K562 (cell line): Measurements from ENCODE around the gene SLC9A7. TPM values are rescaled to one million over a fixed set of nuclear protein-coding genes. Genes with fewer than 3 reads are reported as not detected.

ENCODE experiments used
- ATAC-seq: fragments of 200-7000 bp; cut with Tn5 transposase; 3 replicates; pipeline ENCODE4 v1.9.1; 2020; ENCODE audit warnings: moderate library complexity
- BruUV-seq: library from RNA; stranded (reverse); fragments of 400-500 nt; replicated peaks from 2 replicates; lab custom pipeline; 2021; lab: Mats Ljungman, UMichigan
- CTCF ChIA-PET: fragments of 300-600 bp; formaldehyde crosslinking; extraction: SDS; loops from one replicate; lab custom pipeline; 2021; ENCODE audit warnings: low intra/inter-chr PET ratio; lab: Yijun Ruan, JAX
- POLR2A ChIA-PET: fragments of 300-600, 350-650 bp; sonication (Branson Sonifier 250); formaldehyde crosslinking; extraction: SDS; loops from one replicate; lab custom pipeline; 2021; ENCODE audit warnings: antibody characterized with exemption, inconsistent platforms; lab: Yijun Ruan, JAX
- DNase-seq, 4 experiments: peaks; one replicate each; pipeline versions ENCODE4 v3.0.0 to v3.0.0-alpha.2; 2011 to 2018; ENCODE audit warnings: low spot score in 3 of 4, mixed read lengths in 3 of 4; ENCODE audit errors: extremely low read depth in 1 of 4
- FAIRE-seq: peaks from 2 replicates; lab custom pipeline; 2011; peaks lifted over from hg19 to GRCh38; lab: Jason Lieb, UNC
- H2AFZ ChIP-seq: 2 replicates; pipeline ENCODE4 v1.6.0; 2011; ENCODE audit warnings: low read depth, low read length, control low read depth, inconsistent platforms
- H3K27ac ChIP-seq: fragments of 200-600 bp; 3 replicates; pipeline ENCODE4 v1.8.0; 2011; ENCODE audit warnings: low read depth, mild to moderate bottlenecking, control low read depth, inconsistent platforms, low read length, moderate library complexity, mixed read lengths; ENCODE audit errors: extremely low read depth
- H3K27me3 ChIP-seq, 2 experiments: fragments of 300-600 bp in 1 of 2; 2 replicates in 1 of 2; 3 replicates in 1 of 2; pipeline versions ENCODE4 v1.6.0 to v1.8.0; 2011; ENCODE audit warnings: inconsistent platforms in 2 of 2, low read length in 2 of 2, mild to moderate bottlenecking in 1 of 2, mixed read lengths in 1 of 2, moderate library complexity in 1 of 2; ENCODE audit not compliant: control insufficient read depth in 2 of 2, insufficient read depth in 2 of 2
- H3K36me3 ChIP-seq: fragments of 300-600 bp; 3 replicates; pipeline ENCODE4 v1.8.0; 2011; ENCODE audit warnings: mild to moderate bottlenecking, low read length, inconsistent platforms; ENCODE audit not compliant: control insufficient read depth, insufficient read depth
- H3K4me1 ChIP-seq, 2 experiments: fragments of 200-600 bp in 1 of 2; replicated peaks in 1 of 2; 2 replicates in 1 of 2; 3 replicates in 1 of 2; pipeline versions ENCODE4 v1.5.1 to v1.8.0; 2011; ENCODE audit warnings: inconsistent platforms in 2 of 2, low read length in 2 of 2, mild to moderate bottlenecking in 1 of 2, mixed read lengths in 1 of 2, moderate library complexity in 1 of 2; ENCODE audit not compliant: control insufficient read depth in 2 of 2, insufficient read depth in 2 of 2
- H3K4me2 ChIP-seq: 2 replicates; pipeline ENCODE4 v1.6.1; 2011; ENCODE audit warnings: low read length, control low read depth, inconsistent platforms, mixed read lengths; ENCODE audit not compliant: insufficient read depth
- H3K4me3 ChIP-seq: fragments of 200-600 bp; sonication (generic), shearing (Covaris generic); 2 replicates; pipeline ENCODE4 v1.5.1; 2016; ENCODE audit warnings: control low read depth, inconsistent platforms
- H3K79me2 ChIP-seq: fragments of 200-600 bp; 3 replicates; pipeline ENCODE4 v1.8.0; 2011; ENCODE audit warnings: low read length, inconsistent platforms; ENCODE audit not compliant: control insufficient read depth, insufficient read depth
- H3K9ac ChIP-seq, 2 experiments: 2 replicates each; pipeline versions ENCODE4 v1.6.0 to v1.6.1; 2011; ENCODE audit warnings: low read depth in 2 of 2, low read length in 2 of 2, control low read depth in 1 of 2, inconsistent platforms in 1 of 2, mild to moderate bottlenecking in 1 of 2, mixed read lengths in 1 of 2; ENCODE audit not compliant: insufficient read depth in 1 of 2
- H3K9me1 ChIP-seq: one replicate; pipeline ENCODE4 v1.6.0; 2011; ENCODE audit warnings: inconsistent platforms, mild to moderate bottlenecking, low read length, moderate library complexity; ENCODE audit not compliant: control insufficient read depth, insufficient read depth
- H3K9me3 ChIP-seq: replicated peaks from 2 replicates; pipeline ENCODE4 v1.5.1; 2011; ENCODE audit warnings: low read depth, low read length, inconsistent platforms; ENCODE audit not compliant: control insufficient read depth, insufficient read depth
- H4K20me1 ChIP-seq: replicated peaks from 2 replicates; pipeline ENCODE4 v1.6.1; 2011; ENCODE audit warnings: low read length, inconsistent platforms, mixed read lengths; ENCODE audit not compliant: control insufficient read depth, insufficient read depth
- CEBPB ChIP-seq: fragments of 450-650 bp; IDR thresholded peaks from 2 replicates; pipeline ENCODE4 v1.6.1; 2016; ENCODE audit warnings: missing genetic modification characterization, missing compliant biosample characterization
- CHD1 ChIP-seq: fragments of 200-600 bp; sonication (generic); IDR thresholded peaks from one replicate; pipeline ENCODE4 v1.6.1; 2012; ENCODE audit warnings: mild to moderate bottlenecking, moderate library complexity, low read length, inconsistent platforms
- FOSL1 ChIP-seq: fragments of 200-800 bp; sonication (Bioruptor generic); conservative IDR thresholded peaks from 2 replicates; pipeline ENCODE4 v1.6.1; 2016; ENCODE audit warnings: missing genetic modification characterization, missing compliant biosample characterization
- ILK ChIP-seq: fragments of 450-650 bp; IDR thresholded peaks from 2 replicates; pipeline ENCODE4 v1.6.1; 2016; ENCODE audit warnings: missing genetic modification characterization, low read depth, mild to moderate bottlenecking, missing compliant biosample characterization, moderate library complexity, borderline replicate concordance
- KLF16 ChIP-seq: IDR thresholded peaks from 2 replicates; pipeline ENCODE4 v1.6.1; 2016; ENCODE audit warnings: antibody characterized with exemption
- PTRF ChIP-seq: fragments of 450-650 bp; IDR thresholded peaks from 2 replicates; pipeline ENCODE4 v1.6.1; 2016; ENCODE audit warnings: mild to moderate bottlenecking, missing genetic modification characterization, missing compliant biosample characterization
- RHOXF2B ChIP-seq: fragments of 250-450 bp; sonication (Bioruptor Pico); conservative IDR thresholded peaks from 2 replicates; pipeline ENCODE4 v1.5.1; 2021
- SIRT6 ChIP-seq: IDR thresholded peaks from one replicate; pipeline ENCODE4 v1.6.1; 2012; ENCODE audit warnings: low read depth, mild to moderate bottlenecking, control low read depth, inconsistent platforms, low read length, moderate library complexity
- TRIM25 ChIP-seq: fragments of 450-650 bp; IDR thresholded peaks from 2 replicates; pipeline ENCODE4 v1.7.0; 2016; ENCODE audit warnings: borderline replicate concordance
- ZBTB8A ChIP-seq: fragments of 450-650 bp; IDR thresholded peaks from 2 replicates; pipeline ENCODE4 v1.6.1; 2018; ENCODE audit warnings: mild to moderate bottlenecking, moderate library complexity; ENCODE audit not compliant: partially characterized antibody
- ZNF134 ChIP-seq: fragments of 250-450 bp; sonication (Bioruptor Pico); conservative IDR thresholded peaks from 2 replicates; pipeline ENCODE4 v1.4.0; 2020
- ZNF695 ChIP-seq: fragments of 450-650 bp; formaldehyde crosslinking; IDR thresholded peaks from 2 replicates; pipeline ENCODE4 v1.4.0; 2020; ENCODE audit warnings: mild to moderate bottlenecking, moderate library complexity
- WGBS: fragments of 100-300 bp; shearing (Covaris generic); methylation state at CpG from one replicate; pipeline ENCODE4 v1.1.6; 2016; ENCODE audit warnings: low coverage, mixed read lengths; ENCODE audit not compliant: insufficient coverage; ENCODE audit errors: missing lambda C conversion rate; 5-methylcytosine and 5-hydroxymethylcytosine counted together
- in situ Hi-C: fragments of 300-500 bp; cut with MboI; formaldehyde crosslinking; loops from 4 replicates; pipeline ENCODE4 v1.15.0; 2018; ENCODE audit warnings: inconsistent platforms, mixed read lengths
- intact Hi-C: fragments of 100-400 bp; cut with micrococcal nuclease; formaldehyde crosslinking; loops from 2 replicates; pipeline ENCODE4 v1.14.2; 2022
- polyA plus RNA-seq, 8 experiments: library from polyadenylated mRNA; depleted of rRNA in 4 of 8; stranded (reverse) in 5 of 8; unstranded in 3 of 8; fragments of >200 nt; fragmentation: Nextera tagmentation in 2 of 8; fragmentation: Illumina TruSeq in 1 of 8; extraction: Ambion mirVana in 2 of 8; extraction: Trizol in 1 of 8; gene quantifications; 2 replicates each; pipeline versions ENCODE4 v1.2.1 to v1.2.3, GENCODE V29; 2011 to 2014; ENCODE audit warnings: inconsistent platforms in 1 of 8, missing spikeins in 1 of 8
- total RNA-seq, 7 experiments: library from RNA; depleted of rRNA in 6 of 7; stranded (reverse); fragments of >200 nt in 6 of 7; fragmentation: Illumina TruSeq in 2 of 7; extraction: Trizol in 2 of 7; gene quantifications; 2 replicates each; pipeline versions ENCODE4 v1.2.1 to v1.2.3, GENCODE V29; 2011 to 2021; ENCODE audit warnings: low replicate concordance in 1 of 7
- TF ChIP-seq, protein P1 (sequence below): fragments of 450-650 bp; formaldehyde crosslinking; conservative IDR thresholded peaks from 2 replicates; pipeline ENCODE4 v1.4.0; 2022; ENCODE audit warnings: mild to moderate bottlenecking, missing genetic modification characterization

The SLC9A7 gene
- total and polyA plus RNA-seq, 9 of the 15 experiments (the other 6 are each of a cell fraction or from before 2014, with no cell fraction given): 0.04 to 0.13 (median 0.09) TPM; not detected in 5

DNA sequence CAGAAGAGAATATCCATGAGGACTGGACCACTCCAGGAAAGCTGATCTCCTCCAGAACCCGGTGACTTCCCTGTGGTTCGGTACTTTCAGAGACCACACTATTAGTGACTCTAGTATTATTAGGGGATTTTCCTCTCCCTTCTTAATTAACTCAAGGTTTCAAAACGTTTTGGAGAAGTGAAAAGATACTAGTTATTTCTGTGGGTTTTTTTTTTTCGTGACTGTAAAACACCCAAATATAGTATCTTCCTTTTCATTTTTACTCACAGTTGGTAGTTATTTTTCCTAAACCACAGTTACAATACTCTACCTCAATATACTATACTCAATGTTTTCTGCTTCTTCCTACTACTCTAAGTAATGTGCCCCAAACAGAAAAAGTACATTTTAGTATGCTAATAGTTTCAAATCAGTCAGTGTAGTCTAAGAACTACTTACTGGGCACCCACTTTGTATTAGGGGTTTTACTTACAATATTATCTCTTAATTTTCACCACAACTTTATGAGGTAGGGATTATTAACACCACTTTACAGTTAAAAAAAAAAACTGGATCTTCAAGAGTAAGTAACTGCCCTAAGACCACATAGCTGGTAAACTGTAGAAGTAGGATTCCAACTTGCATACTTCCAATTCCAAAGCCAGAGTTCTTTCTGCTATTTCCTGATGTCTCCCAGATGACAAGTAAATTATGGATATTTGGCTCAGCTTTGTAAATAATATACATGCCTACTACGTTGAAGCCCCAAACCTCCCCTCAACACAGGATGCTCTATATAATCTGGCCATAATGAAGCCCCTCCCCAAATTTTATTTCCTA, 45.0 kb downstream of the SLC9A7 start:
- CTCF ChIA-PET: no interaction called here
- no peak for DNase-seq
- H3K9me3 ChIP-seq: no peaks in the 10 kb centered on the region
- TF ChIP-seq FOSL1 (tag): no peak
- no peak for TF ChIP-seq ZNF695 (CRISPR knock-in tag)
- TF ChIP-seq CEBPB (tag): no peak
- TF ChIP-seq ILK (tag): no peak
- TF ChIP-seq TRIM25: no peak
- TF ChIP-seq RHOXF2B (CRISPR knock-in tag): no peak
- no peak for TF ChIP-seq KLF16
- TF ChIP-seq, protein P1, sequence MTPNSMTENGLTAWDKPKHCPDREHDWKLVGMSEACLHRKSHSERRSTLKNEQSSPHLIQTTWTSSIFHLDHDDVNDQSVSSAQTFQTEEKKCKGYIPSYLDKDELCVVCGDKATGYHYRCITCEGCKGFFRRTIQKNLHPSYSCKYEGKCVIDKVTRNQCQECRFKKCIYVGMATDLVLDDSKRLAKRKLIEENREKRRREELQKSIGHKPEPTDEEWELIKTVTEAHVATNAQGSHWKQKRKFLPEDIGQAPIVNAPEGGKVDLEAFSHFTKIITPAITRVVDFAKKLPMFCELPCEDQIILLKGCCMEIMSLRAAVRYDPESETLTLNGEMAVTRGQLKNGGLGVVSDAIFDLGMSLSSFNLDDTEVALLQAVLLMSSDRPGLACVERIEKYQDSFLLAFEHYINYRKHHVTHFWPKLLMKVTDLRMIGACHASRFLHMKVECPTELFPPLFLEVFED: no peak
- no peak for TF ChIP-seq CHD1
- TF ChIP-seq ZNF134 (CRISPR knock-in tag): no peak
- TF ChIP-seq ZBTB8A: no peak
- no peak for TF ChIP-seq PTRF
- no peak for TF ChIP-seq SIRT6
- TF ChIP-seq, all 486 proteins: peak for 0
- H3K36me3 ChIP-seq: no peaks in the 10 kb centered on the region
- no peak for FAIRE-seq
- no peaks in the 10 kb centered on the region for H3K9me1 ChIP-seq
- POLR2A ChIA-PET: no interaction called here
- no TSS peak for BruUV-seq
- in situ Hi-C loops: no loop called here
- no peaks in the 10 kb centered on the region for H3K4me1 ChIP-seq
- intact Hi-C loops: no loop called here
- H3K27ac ChIP-seq: no peak overlapping the region
- H2AFZ ChIP-seq: no peak overlapping the region
- ATAC-seq: no peak
- no peak overlapping the region for H3K4me2 ChIP-seq
- no peaks in the 10 kb centered on the region; the same call in 1 of the 2 replicates for H4K20me1 ChIP-seq
- no peaks in the 10 kb centered on the region for H3K27me3 ChIP-seq
- 5% methylated on average over 5 of the region's 5 CpGs for WGBS
- no peak overlapping the region for H3K4me3 ChIP-seq
- H3K9ac ChIP-seq: no peak overlapping the region
- H3K79me2 ChIP-seq: no peaks in the 10 kb centered on the region
